Caki2 (cell line): ENCODE measurements around the gene OR12D2. TPM values are rescaled to one million over a fixed set of nuclear protein-coding genes. Genes with fewer than 3 reads are reported as not detected.

Source experiments
- total RNA-seq: library from RNA; depleted of rRNA; stranded (reverse); fragments of >200 nt; shearing (Covaris generic); gene quantifications from 2 replicates; pipeline ENCODE4 v1.2.3, GENCODE V29; 2014; ENCODE audit warnings: low replicate concordance; rRNA removed

The OR12D2 gene
- total RNA-seq, 1 experiment from 2014 or later: not detected

Other genes starting within 250 kb of the OR12D2 start
- gene OR2J2, start 224.7 kb upstream of the OR12D2 start, total RNA-seq: not detected in 2 replicates
- not detected in 2 replicates for gene OR14J1, start 93.9 kb upstream of the OR12D2 start, total RNA-seq
- gene OR5V1, start 26.8 kb upstream of the OR12D2 start, total RNA-seq: not detected in 2 replicates
- not detected in 2 replicates for gene OR12D3, start 20.3 kb upstream of the OR12D2 start, total RNA-seq
- gene OR12D1, start 19.3 kb downstream of the OR12D2 start, total RNA-seq: not detected in 2 replicates
- gene OR10C1, start 43.7 kb downstream of the OR12D2 start, total RNA-seq: not detected in 2 replicates
- not detected in 2 replicates for gene OR11A1, start 61.4 kb downstream of the OR12D2 start, total RNA-seq
- not detected in 2 replicates for gene OR2H1, start 61.5 kb downstream of the OR12D2 start, total RNA-seq
- gene MAS1L, start 92.3 kb downstream of the OR12D2 start, total RNA-seq: not detected in 2 replicates
- 5.1 and 6.2 TPM in 2 replicates for gene UBD, start 164.1 kb downstream of the OR12D2 start, total RNA-seq
- not detected in 2 replicates for gene OR2H2, start 189.5 kb downstream of the OR12D2 start, total RNA-seq
- gene GABBR1, start 237.6 kb downstream of the OR12D2 start, total RNA-seq: 1.6 and 3.4 TPM in 2 replicates